GOT3 (cell line): ENCODE data around the gene C1GALT1.

ENCODE experiments used
- DNase-seq: peaks from one replicate; lab custom pipeline; 2025; ENCODE audit warnings: mixed read lengths; lab: John Stamatoyannopoulos, UW

Gene C1GALT1

GRCh38 chr7:7201578-7202374, 19.4 kb downstream of the C1GALT1 start:
- DNase-seq: no peak

- no peak for DNase-seq
Measured at GRCh38 chr7:7202375-7202720, 20.0 kb downstream of the C1GALT1 start.

- DNase-seq: no peak
Measured at GRCh38 chr7:7203813-7204575, 21.6 kb downstream of the C1GALT1 start.

- DNase-seq: no peak
Measured at GRCh38 chr7:7207876-7208275, 25.5 kb downstream of the C1GALT1 start.

- DNase-seq: no peak
Measured at GRCh38 chr7:7208520-7208919, 26.2 kb downstream of the C1GALT1 start.

GRCh38 chr7:7209412-7210050, 27.2 kb downstream of the C1GALT1 start:
- no peak for DNase-seq

- no peak for DNase-seq
Measured at GRCh38 chr7:7210475-7211237, 28.3 kb downstream of the C1GALT1 start.

GRCh38 chr7:7212612-7213011, 30.3 kb downstream of the C1GALT1 start:
- no peak for DNase-seq

- DNase-seq: no peak
Measured at GRCh38 chr7:7214398-7215347, 32.3 kb downstream of the C1GALT1 start.

- DNase-seq: no peak
Measured at GRCh38 chr7:7216279-7216678, 33.9 kb downstream of the C1GALT1 start.

- DNase-seq: no peak
Measured at GRCh38 chr7:7219216-7219615, 36.9 kb downstream of the C1GALT1 start.

- DNase-seq: no peak
Measured at GRCh38 chr7:7220821-7221220, 38.5 kb downstream of the C1GALT1 start.

GRCh38 chr7:7221599-7222038, 39.3 kb downstream of the C1GALT1 start:
- DNase-seq: no peak

- no peak for DNase-seq
Measured at GRCh38 chr7:7223250-7223649, 40.9 kb downstream of the C1GALT1 start.

GRCh38 chr7:7226407-7226806, 44.1 kb downstream of the C1GALT1 start:
- DNase-seq: no peak

GRCh38 chr7:7228472-7228871, 46.1 kb downstream of the C1GALT1 start:
- DNase-seq: no peak

- DNase-seq: no peak
Measured at GRCh38 chr7:7228967-7229366, 46.6 kb downstream of the C1GALT1 start.

- DNase-seq: no peak
Measured at GRCh38 chr7:7231000-7231399, 48.7 kb downstream of the C1GALT1 start.

- no peak for DNase-seq
Measured at GRCh38 chr7:7231865-7232264, 49.5 kb downstream of the C1GALT1 start.

- no peak for DNase-seq
Measured at GRCh38 chr7:7235347-7235746, 53.0 kb downstream of the C1GALT1 start.

- DNase-seq: no peak
Measured at GRCh38 chr7:7236041-7236440, 53.7 kb downstream of the C1GALT1 start.
